CD4-positive, alpha-beta T cell treated with Interleukin-4 for 1 hour (primary cell): ENCODE data around the gene SETD7.
"Not testable (repeated sequence)": the region's sequence is repeated elsewhere in the genome, so short reads cannot be mapped to it uniquely, and the experiment has no call there.

Experiments
- DNase-seq, 2 donors: peaks; one replicate each; pipeline ENCODE4 v3.0.0-alpha.2; 2020 to 2022

SETD7 gene

DNA sequence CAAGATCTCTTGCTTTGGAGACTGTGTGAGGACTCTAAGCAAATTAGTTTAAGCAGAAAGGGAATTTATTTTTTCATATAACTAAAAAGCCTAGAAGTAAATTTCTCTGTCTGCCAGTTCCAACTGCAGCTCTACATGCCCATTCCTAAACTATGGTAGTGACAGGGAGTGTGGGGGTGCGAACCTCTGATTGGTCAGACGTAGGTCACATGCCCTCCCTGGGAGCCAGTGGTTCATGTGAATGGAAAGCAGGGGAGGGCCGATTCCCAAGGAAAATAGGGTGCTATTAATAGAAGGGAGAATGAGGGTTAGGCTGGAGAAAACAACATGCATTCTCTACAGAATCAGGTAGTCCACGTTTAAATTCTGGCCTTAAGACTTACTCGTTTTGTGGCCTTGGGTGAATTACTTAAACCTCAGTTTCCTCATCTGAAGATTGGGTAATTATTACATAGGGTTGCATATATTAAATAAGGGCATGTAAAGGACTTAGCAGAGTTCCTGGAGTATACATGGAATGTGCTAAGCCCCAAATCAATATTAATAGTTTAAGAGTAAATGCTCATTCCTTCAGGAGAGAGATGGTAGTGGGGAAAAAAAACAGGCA, 94.9 kb downstream of the SETD7 start:
- DNase-seq: no peak

DNA sequence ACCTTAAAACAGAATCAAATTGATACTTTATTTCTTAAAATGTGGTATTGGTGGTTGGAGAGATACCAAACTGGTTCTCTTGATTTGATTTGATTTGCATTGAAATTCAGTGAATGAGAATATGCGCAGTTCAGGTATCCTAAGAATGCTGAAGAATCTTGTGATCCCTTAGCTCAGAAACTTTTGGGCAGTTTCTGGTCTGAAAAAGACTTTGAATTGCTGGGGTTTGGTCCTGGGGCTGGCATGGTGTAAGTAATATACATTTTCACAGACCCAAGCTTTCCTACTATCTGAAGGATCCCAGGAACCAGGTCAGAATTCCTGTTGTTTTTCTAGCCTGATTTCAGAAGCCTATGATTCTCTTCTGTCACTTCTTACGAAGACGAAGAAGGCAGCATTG, 95.5 kb downstream of the SETD7 start:
- no peak for DNase-seq

DNA sequence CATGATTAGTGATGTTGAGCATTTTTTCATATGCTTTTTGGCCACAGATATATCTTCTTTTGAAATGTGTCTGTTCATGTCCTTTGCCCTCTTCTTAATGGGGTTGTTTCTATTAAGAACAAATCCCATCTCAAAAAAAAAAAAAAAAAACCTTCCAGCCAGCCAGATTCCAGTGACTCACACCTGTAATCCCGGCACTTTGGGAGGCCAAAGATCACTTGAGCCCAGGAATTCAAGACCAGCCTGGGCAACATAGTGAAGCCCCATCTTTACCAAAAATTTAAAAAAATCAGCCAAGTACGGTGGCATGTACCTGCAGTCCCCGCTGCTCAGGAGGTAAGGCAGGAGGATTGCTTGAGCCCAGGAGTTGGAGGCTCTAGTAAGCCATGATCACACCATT, 97.0 kb downstream of the SETD7 start:
- no peak for DNase-seq

DNA sequence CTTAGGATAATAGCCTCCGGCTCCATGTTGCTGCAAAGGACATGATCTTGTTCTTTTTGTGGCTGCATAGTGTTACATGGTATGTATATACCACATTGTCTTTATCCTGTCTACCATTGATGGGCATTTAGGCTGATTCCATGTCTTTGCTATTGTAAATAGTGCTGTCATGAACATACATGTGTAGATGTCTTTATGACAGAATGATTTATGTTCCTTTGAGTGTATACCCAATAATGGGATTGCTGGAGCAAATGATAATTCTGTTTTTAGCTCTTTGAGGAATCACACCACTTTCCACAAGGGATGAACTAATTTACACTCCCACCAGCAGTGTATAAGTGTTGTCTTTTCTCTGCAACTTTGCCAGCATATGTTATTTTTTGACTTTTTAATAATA, 97.5 kb downstream of the SETD7 start:
- no peak for DNase-seq

DNA sequence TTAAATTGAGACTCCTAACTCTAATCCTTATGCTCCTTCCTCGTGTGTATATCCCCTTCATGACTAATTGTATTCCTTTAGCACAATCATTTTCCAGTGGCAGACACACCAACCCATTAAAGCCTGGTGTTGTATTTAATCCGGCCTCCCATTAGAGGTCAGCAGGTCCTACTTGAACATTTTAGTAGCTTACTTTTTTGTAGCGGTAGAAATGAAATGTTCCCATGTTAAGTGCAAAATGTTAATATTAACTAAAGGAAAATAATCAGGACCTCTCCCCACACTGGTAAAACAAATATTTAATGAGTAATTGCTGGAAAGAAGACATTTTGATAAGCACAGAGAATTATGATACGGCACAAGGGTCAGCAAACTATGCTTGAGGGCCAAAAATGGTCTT, 98.7 kb downstream of the SETD7 start:
- DNase-seq: no peak

DNA sequence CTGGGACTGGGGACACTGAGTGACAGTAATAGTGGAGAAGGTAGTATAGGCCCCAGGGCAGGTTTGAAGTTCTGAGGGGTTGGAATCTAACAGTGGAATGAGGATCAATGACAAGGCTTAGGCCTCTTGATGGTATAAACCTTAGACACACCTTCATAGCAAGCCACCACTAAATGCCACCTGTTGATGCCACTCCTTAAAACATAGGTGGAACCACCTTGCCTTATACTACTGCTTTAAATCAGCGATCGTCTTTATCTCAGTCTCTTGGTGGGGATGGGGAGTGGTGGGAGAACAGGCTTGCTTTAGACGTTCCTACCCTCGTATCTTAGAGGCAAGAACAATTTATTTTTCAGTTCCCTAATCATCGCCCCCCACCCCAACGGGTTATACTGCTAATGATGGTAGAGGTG, 100.9 kb downstream of the SETD7 start:
- DNase-seq: no peak

DNA sequence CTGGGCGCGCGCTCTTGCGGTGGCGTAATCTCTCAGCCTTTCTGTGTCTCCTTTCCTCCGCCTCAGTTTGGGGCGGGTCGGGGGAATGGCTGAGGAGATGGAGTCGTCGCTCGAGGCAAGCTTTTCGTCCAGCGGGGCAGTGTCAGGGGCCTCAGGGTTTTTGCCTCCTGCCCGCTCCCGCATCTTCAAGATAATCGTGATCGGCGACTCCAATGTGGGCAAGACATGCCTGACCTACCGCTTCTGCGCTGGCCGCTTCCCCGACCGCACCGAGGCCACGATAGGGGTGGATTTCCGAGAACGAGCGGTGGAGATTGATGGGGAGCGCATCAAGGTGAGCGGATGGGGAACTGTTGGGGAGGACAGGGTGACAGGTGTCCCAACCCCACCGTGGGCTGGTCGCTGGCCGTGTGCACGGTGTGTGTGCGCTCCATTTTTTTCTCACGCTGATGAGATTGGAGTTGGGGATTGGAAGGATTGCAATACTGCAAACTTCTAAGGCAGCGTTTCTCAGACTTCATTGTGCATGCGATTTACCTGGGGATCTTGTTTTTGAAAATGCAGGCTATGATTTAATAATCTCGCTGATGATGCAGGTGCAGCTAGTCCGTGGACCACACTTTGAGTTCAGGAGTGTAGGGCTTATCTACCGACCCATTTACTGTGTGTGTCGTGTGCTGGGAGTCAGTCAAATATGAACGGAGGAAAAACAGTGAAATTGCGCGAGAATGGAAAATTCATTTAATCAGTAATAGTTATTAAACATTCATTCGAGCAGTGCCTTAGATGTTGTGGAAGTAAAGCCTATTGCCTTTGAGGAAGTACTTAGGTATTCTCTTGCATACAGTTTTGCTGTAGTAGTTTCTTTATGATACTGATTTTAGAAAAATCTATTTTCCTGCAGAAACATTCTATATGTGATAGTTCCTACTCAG, 101.6 kb downstream of the SETD7 start, which contains the start of gene RAB33B:
RAB33B (plus strand) TSS at position 11 of the 935 bp plus-strand sequence; CDS start at position 86, 75 bp downstream.
- no peak for DNase-seq

DNA sequence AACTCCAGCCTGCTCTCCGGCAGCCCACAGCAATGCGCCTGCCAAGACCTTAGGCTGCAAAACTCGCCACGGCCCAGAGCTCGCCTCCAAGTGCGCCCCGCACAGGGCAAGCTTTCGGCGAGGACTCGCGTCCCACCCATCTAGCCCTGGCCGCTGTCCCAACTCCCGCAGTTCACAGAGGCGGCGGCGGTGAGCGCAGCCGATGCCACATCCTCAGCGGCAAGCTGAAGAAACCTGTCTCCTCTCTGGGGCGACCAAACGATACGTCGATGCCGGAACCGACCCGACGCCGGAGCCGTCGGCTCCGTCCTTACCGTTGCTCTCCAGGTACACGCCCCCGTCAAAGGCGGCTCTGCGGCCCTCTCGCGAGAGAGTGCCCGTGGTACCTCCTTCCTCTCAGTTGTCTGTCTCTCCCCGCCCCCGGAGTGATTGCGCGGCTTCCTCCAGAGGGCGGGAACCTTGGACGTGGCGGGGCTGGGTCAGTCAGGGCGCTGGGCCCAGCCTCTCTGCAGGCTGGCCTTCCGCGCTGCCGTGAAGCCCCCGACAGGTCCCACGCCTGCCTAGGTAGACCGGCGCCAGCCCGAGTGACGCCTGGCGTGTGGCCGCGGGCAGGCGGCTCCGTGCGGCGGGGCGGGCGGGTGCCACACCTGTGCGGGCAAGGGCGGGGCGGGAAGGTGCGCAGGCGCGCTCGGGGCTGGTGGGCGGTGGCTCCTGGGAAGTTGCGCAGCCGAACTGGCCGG, 102.5 kb downstream of the SETD7 start:
- DNase-seq: peak; percentile 97

DNA sequence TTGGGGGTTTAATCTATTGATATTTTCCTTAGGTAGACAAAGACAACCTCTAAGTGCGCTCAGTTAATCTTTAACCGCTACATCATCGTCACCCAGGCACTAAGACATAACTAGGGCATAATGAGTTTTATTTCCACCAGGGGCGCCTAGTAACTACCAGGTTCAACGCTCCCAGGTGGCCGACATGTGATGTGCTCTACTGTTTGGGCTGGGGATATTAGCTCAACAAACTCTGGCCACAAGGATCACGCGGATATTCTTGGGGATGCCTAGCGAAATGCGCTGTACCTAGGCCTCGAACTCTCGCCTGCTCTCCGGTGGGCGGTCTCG, 103.0 kb downstream of the SETD7 start:
- peak; percentile 82 to 86 for DNase-seq

DNA sequence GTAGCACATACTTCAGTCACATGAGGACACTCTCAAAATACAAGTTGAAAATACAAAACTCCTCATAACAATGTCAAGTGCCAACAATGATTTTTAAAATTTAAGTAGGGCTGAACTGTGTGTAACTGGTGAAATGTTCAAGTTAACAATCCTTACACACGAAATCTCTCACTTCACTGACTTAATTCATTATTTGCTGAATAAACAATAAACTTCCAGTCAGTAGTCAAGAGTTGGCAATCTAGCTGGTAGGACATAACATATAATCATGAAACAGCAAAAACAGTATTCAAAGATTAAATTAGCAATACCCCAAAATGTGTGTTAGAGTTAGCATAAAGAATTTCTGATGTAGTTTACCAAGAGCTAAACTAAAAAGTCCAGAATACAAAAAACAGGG, 104.0 kb downstream of the SETD7 start:
- DNase-seq: no peak

DNA sequence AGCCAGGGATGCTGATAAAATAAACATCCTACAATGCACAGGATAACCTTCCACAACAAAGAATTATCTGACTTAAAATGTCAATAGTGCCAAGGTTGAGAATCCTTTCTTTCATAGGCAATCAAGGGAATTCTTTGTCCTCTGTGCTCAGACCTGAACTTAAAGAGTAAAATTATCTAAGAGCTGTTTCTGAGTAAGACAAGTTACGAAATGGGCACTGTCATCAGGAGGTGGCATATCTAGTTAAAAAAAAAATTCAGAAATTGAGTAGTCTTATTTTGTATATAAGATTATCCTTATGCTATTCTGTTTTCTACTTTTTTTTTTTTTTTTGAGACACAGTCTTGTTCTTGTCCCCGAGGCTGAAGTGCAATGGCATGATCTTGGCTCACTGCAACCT, 105.4 kb downstream of the SETD7 start:
- no peak for DNase-seq

DNA sequence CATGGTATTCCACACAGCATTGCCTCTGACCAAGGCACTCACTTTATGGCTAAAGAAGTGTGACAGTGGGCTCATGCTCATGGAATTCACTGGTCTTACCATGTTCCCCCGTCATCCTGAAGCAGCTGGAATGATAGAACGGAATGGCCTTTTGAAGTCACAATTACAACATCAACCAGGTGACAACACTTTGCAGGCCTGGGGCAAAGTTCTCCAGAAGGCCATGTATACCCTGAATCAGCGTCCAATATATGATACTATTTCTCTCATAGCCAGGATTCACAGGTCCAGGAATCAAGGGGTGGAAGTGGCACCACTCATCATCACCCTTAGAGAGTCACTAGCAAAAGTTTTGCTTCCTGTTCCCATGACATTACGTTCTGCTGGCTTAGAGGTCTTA, 108.9 kb downstream of the SETD7 start:
- DNase-seq: not testable (repeated sequence)
